MM.1S (cell line): Measurements from ENCODE around the gene PARVA.

ENCODE experiments used
- EZH2 ChIP-seq: fragments of 300-600 bp; sonication (generic); optimal IDR thresholded peaks from 2 replicates; pipeline ENCODE3; 2017; ENCODE audit warnings: low read depth, mild to moderate bottlenecking, antibody characterized with exemption, low read length, mixed read lengths
- EZH2phosphoT487 ChIP-seq: fragments of 300-600 bp; sonication (generic); IDR thresholded peaks from 2 replicates; pipeline ENCODE4 v1.6.1; 2018; ENCODE audit warnings: antibody characterized with exemption, low read length
- TF ChIP-seq, protein P1 (sequence below): fragments of 300-600 bp; sonication (generic); IDR thresholded peaks from 2 replicates; pipeline ENCODE4 v1.5.1; 2016; ENCODE audit warnings: antibody characterized with exemption, low read length, mixed read lengths

DNA sequence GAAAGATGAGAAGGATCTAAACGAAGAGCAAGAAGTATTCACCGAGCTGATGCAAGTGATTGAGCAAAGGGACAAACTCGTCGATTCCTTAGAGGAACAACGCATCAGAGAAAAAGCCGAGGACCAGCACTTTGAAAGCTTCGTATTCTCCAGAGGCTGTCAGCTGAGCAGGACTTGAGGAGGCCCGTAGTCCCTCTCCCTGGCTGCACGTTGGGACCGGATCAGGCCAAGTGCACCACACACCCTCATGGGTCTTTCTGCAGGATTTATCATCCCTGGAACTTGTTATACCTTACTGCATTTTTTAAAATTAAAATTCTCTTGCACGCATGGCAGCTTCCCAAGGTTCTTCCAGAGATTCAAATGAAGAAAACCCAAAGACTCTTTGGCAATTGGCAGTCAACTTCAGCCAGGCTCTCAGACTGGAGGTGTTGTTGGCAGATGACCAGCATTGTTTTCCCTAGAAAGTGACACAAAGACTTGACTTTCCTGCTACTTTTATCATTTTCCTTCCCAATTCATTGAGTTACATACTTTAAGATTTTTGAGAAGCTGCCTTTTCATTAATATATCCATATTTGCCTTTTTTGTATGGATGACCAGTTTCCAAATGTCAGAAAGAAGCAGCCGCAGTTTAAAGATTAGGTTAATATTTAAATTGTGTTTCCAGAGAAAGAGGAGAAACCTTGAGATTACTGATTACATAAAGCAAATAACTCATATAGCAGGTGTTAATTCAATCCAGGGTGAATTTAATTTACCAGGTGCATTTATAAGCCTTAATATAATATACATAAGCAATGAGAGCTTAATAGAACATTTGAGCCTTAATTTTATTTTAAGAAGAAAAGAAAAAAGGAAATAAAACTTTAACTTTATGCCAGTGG, 18.8 kb upstream of the PARVA start:
- TF ChIP-seq EZH2 (no peak), EZH2phosphoT487 (no peak)
- TF ChIP-seq, protein P1, sequence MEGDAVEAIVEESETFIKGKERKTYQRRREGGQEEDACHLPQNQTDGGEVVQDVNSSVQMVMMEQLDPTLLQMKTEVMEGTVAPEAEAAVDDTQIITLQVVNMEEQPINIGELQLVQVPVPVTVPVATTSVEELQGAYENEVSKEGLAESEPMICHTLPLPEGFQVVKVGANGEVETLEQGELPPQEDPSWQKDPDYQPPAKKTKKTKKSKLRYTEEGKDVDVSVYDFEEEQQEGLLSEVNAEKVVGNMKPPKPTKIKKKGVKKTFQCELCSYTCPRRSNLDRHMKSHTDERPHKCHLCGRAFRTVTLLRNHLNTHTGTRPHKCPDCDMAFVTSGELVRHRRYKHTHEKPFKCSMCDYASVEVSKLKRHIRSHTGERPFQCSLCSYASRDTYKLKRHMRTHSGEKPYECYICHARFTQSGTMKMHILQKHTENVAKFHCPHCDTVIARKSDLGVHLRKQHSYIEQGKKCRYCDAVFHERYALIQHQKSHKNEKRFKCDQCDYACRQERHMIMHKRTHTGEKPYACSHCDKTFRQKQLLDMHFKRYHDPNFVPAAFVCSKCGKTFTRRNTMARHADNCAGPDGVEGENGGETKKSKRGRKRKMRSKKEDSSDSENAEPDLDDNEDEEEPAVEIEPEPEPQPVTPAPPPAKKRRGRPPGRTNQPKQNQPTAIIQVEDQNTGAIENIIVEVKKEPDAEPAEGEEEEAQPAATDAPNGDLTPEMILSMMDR = no peak
